GM18520 (cell line): ENCODE data around the gene CLSTN2.
A peak's percentile ranks its signal among the peaks of the same experiment; 100 is the strongest.

ENCODE experiments used
- ATAC-seq: cut with Tn5 transposase; IDR thresholded peaks from one replicate; pipeline ENCODE4 v1.9.1; 2021; ENCODE audit not compliant: unreplicated experiment

CLSTN2 gene

GRCh38 chr3:140145528-140145927, 210.5 kb downstream of the CLSTN2 start:
- no peak for ATAC-seq

DNA sequence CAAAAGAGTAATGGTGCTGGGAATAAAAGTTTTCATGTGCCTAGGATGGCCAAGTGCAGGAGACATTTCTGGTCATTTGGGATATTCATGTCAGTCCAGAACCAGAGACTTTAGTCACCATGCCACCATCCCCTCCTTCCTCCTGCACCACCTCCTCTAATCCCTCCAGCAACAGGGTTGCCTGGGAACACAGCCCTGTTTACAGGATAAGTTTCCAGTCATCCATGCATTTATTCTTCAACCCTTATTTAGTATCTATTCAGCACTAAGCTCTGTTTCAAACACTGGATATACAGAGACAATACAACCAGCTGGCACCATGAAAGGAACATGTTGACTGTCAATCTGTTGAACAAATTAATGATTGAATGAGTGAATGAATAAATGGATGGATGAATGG, 211.7 kb downstream of the CLSTN2 start:
- no peak for ATAC-seq

DNA sequence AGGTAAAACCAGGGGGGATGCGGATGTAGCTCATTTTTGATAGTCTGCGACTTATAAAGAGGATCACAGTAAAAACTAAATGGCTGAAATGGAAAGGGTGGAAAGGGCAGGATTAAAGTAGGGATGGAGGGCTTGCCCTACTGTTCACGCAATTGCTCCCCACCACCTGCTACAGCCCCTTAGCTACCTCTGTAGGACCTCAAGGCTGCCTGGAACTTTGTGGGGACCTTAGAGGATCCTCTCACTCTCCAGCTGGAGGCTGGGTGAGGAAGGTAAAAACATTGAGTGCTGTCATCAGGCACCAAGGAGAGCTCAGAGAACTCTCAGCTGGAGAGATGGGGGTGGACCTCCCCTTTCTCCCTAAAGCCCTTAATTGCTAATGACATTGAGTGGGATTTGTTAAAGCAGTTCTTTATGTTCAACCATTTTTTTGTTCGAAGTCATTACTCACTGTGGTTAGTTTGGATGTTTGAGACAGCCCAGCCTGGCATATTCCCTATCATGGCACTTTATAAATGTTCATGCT, 213.0 kb downstream of the CLSTN2 start:
- ATAC-seq: no peak

DNA sequence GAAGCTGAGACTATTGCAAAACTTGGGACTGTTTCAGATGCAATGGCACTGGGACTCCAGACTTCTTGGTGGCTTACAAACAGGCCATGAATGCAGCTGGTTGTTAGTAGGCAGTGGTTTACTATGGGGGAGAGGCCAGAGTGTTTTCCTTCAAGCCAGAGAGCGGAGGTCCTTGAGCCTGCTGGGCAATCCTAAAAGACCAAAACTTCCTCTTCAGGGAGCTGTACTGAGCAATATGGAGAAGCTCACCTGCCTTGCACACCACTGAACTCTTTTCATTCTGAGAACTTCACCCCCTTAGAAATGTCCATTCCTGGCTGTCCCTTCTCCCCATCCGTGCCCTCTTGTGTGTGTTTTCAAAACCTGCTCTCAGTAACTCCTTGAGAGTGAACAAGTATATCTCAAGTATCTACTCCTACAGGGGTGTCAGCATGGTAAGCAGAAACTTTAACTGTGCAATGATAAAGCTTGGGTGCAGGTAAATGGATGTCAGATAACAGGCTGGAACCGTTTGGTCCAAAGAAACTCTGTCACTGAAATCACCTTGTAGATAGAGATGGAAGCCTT, 213.9 kb downstream of the CLSTN2 start:
- no peak for ATAC-seq

GRCh38 chr3:140151321-140151720, 216.3 kb downstream of the CLSTN2 start:
- ATAC-seq: no peak

DNA sequence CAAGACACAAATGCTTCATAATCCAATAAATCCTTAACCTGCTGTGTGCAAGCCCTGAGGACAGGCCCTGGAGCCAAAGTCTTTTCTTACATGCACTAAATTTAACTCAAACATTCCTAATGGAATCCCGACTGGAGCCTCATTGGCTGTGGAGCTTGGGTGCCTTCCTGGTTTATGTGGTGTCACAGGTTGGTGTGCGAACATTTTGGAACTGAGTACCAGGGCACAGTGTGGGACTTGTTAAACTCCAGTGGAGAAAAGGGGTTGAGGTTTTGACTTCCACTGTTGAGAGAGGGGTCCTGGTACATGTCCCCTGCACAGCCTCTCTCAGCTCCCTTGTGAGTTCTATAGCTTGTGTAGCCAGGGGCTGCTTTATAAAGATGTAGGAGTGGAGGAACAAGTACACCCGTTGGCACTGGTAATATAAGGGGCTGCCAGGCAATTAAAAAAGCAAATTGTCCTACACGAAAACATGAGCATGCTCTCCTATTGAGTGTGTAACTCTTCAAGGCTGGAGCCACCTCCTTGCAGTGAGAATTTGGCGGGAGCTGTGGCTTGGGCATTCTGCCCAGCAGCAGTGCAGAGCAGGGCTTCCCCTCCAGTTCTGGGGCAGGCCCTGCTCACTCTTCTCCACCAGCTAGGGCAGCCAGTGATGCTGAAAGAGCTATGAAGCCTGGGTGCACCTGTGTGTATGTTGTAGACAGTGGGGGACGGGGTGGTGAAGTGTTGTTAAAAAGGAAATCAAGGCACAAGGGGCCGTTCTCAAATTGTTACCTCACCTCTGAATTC, 218.1 kb downstream of the CLSTN2 start:
- ATAC-seq: no peak

GRCh38 chr3:140153736-140154135, 218.8 kb downstream of the CLSTN2 start:
- no peak for ATAC-seq

GRCh38 chr3:140157161-140157560, 222.2 kb downstream of the CLSTN2 start:
- no peak for ATAC-seq

DNA sequence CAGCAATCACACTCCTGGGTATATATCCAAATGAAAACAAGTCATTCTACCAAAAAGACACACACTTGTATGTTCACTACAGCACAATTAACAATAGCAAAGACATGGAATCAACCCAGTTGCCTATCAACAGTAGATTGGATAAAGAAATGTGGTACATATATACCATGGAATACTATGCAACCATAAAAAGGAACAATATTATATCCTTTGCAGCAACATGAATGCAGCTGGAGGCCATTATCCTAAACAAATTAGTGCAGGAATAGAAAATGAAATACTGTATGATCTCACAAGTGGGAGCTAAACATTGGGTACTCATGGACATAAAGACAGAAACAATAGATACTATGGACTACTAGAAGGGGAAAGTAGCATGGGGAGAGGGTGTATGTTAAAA, 224.7 kb downstream of the CLSTN2 start:
- ATAC-seq: no peak

GRCh38 chr3:140160553-140160952, 225.6 kb downstream of the CLSTN2 start:
- no peak for ATAC-seq

- no peak for ATAC-seq
Measured at GRCh38 chr3:140162551-140162950, 227.6 kb downstream of the CLSTN2 start.

DNA sequence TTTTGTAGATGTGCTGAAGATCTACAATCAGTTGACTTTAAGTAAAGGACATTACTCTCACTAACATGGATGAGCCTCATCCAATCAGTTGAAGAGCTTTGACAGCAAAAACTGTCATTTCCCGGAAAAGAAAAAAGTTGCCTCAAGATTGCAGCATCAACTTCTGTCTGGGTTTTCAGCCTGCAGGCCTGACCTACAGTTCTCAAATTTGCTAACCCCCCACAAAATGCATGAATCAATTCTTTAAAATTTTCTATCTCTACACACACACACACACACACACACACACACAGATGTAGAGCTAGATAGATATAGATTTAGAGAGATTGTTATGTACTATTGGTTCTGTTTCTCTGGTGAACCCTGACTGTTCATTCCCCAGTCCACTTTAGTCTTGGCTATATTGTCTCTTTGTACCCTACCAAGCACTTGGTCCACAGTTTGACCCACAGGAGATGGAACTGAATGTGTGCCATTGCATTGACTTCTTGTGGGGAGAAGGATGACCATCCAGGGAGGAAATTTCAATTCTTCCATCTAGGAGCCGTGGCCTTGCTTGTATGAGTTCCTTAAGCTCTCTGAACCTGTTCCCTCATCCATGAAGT, 228.3 kb downstream of the CLSTN2 start:
- ATAC-seq: no peak

DNA sequence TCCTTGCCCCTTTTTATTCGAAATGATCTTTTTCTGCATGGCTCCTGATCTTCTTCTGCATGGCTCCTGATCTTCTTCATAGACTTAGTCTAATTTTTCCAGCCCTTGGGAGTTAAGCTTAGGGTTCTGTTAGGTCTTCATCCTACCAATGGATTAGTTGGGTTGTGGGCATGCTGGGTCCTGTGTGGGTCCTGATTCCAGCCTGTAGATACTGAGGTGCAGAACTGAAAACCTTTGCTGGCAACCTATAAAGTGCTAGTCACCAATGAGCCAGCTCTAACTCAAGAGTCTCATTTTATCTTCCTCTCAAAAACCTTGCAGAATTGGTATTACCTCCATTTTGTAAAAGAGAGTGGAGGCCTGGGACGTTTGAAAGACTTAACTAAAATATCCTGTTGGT, 229.2 kb downstream of the CLSTN2 start:
- no peak for ATAC-seq

DNA sequence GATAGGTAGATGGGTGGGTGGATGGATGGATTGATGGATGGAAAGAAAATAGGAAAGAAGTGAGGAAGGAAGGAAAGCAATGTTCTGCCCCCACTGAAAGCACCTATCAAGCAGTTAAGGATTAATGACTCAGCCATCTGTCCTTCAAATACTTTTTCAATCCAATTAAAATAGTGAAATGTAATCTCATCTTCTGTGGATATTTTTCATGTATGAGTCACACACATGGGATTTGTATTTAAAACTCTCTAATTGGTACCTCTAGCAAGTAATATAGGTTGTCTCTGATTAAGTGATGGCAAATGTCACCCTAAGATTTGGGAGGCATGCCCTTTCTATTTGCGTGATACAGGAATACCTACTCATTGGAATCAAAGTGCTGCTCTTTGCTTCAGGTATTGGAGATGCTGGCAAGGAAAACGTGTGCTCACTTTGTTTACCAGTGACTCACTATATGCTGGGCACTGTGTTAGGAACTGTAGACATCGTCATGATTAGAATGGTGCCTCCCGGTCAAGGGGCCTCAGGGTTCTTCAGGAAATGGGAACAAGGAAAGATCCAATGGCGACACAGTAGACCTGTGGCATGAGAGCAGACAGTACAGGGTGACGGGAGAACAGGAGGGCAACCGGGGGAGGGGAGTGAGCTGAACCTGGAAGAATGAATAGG, 230.1 kb downstream of the CLSTN2 start:
- ATAC-seq: no peak

- ATAC-seq: no peak
Measured at GRCh38 chr3:140165781-140166180, 230.8 kb downstream of the CLSTN2 start.

GRCh38 chr3:140166861-140167599, 232.0 kb downstream of the CLSTN2 start:
- ATAC-seq: no peak

- ATAC-seq: no peak
Measured at GRCh38 chr3:140167600-140168281, 232.8 kb downstream of the CLSTN2 start.

DNA sequence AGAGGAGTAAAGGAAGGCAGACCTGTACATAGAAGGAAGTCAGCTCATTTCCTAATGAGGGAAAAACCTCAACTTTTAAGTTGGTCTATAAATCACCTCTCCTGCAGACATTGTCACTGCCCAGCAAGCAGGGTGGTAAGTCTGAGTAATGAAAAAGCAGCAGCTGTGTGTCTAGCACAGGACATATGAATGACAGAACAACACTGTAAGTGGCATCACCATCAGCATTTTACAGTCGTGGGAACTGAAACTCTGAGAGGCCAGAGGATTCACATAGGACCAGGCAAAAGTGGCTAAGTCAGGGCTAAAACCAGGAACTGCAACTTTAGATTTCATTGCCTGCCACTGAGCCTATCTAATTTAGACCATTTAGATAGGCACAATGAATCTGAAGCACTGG, 235.6 kb downstream of the CLSTN2 start:
- peak; percentile 89 for ATAC-seq

DNA sequence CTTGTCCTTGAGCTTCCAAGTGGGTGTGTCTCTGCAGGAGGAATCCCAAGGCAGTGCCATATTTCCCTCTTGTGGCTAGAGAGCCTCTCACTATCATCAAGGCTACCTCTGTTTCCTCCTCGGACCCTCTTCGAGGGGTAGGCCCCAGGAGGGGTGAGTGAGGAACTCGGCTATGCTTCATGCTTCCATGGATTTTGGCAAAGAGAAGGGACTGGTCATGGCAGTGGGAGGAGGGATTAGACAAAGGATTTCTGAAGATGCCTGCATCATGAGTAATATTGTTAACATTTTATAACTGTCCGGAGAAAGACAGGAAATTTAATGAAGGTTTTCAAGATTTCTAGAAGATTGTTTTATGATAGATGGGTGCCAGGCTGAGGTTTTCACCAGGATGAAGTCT, 241.5 kb downstream of the CLSTN2 start:
- no peak for ATAC-seq

GRCh38 chr3:140177943-140178342, 243.0 kb downstream of the CLSTN2 start:
- ATAC-seq: peak; percentile 49
